Uterus (tissue), 4 donors: ENCODE measurements around the gene FAM229A. TPM values are rescaled to one million over a fixed set of nuclear protein-coding genes. Genes with fewer than 3 reads are reported as not detected.

Experiments
- DNase-seq, 2 donors: peaks; one replicate each; pipeline ENCODE4 v3.0.0-alpha.2; 2019 to 2020
- H3K27ac ChIP-seq, 2 donors: fragments of 200-600 bp; sonication (generic); 1 replicate in 1 of 2; 2 replicates in 1 of 2; pipeline ENCODE4 v1.5.1; 2016 to 2018
- H3K27me3 ChIP-seq, 2 donors: fragments of 200-600 bp; sonication (generic); one replicate each; pipeline ENCODE4 v1.5.1; 2018 to 2019; ENCODE audit warnings: control low read depth in 1 of 2
- H3K36me3 ChIP-seq, 2 donors: fragments of 200-600 bp; sonication (generic); one replicate each; pipeline ENCODE4 v1.5.1; 2019; ENCODE audit warnings: control low read depth in 1 of 2
- H3K4me1 ChIP-seq, 2 donors: fragments of 200-600 bp; sonication (generic); one replicate each; pipeline ENCODE4 v1.5.1; 2018 to 2019; ENCODE audit warnings: control low read depth in 1 of 2
- H3K4me3 ChIP-seq, 2 donors: fragments of 200-600 bp; sonication (generic); 1 replicate in 1 of 2; 2 replicates in 1 of 2; pipeline ENCODE4 v1.5.1; 2018 to 2019; ENCODE audit warnings: mild to moderate bottlenecking in 1 of 2
- H3K9me3 ChIP-seq, 2 donors: fragments of 200-600 bp; sonication (generic); one replicate each; pipeline ENCODE4 v1.5.1; 2019; ENCODE audit warnings: control low read depth in 1 of 2
- POLR2A ChIP-seq, 2 donors: fragments of 450-650 bp; IDR thresholded peaks; one replicate each; pipeline ENCODE4 v1.6.1; 2016; ENCODE audit warnings: antibody characterized with exemption in 2 of 2, mild to moderate bottlenecking in 1 of 2, moderate library complexity in 1 of 2
- intact Hi-C: fragments of 100-400 bp; cut with DNase I; formaldehyde crosslinking; loops from one replicate; pipeline ENCODE4 v1.15.1; 2023; ENCODE audit warnings: low total_unique reads
- total RNA-seq, 4 donors: library from RNA; depleted of rRNA in 3 of 4; stranded (reverse); fragments of >200 nt in 3 of 4; gene quantifications; one replicate each; pipeline versions ENCODE4 v1.1.0 to v1.2.4, GENCODE V29; 2014 to 2023
- TF ChIP-seq, protein P1 (sequence below), 4 experiments: fragments of 200-600 bp in 2 of 4; fragments of 450-650 bp in 2 of 4; sonication (generic) in 2 of 4; IDR thresholded peaks; one replicate each; pipeline ENCODE4 v1.5.1; 2016 to 2019; ENCODE audit warnings: antibody characterized with exemption in 4 of 4, mild to moderate bottlenecking in 2 of 4, moderate library complexity in 1 of 4
- donor health status: DM: yes; HTN: yes; CAD: no.

The FAM229A gene
- total RNA-seq, 4 donors from 2014 or later: 5.2 to 20.2 (median 14.4) TPM; not detected in 1

GRCh38 chr1:32377541-32378220 is 15.4 kb upstream of the FAM229A start:
- H3K27ac ChIP-seq: no peak overlapping the region
- H3K4me3 ChIP-seq: no peak overlapping the region
- no peaks in the 10 kb centered on the region for H3K36me3 ChIP-seq
- TF ChIP-seq, protein P1, sequence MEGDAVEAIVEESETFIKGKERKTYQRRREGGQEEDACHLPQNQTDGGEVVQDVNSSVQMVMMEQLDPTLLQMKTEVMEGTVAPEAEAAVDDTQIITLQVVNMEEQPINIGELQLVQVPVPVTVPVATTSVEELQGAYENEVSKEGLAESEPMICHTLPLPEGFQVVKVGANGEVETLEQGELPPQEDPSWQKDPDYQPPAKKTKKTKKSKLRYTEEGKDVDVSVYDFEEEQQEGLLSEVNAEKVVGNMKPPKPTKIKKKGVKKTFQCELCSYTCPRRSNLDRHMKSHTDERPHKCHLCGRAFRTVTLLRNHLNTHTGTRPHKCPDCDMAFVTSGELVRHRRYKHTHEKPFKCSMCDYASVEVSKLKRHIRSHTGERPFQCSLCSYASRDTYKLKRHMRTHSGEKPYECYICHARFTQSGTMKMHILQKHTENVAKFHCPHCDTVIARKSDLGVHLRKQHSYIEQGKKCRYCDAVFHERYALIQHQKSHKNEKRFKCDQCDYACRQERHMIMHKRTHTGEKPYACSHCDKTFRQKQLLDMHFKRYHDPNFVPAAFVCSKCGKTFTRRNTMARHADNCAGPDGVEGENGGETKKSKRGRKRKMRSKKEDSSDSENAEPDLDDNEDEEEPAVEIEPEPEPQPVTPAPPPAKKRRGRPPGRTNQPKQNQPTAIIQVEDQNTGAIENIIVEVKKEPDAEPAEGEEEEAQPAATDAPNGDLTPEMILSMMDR (IDR thresholded peaks at IDR 0.05): no peak
- TF ChIP-seq POLR2A (IDR thresholded peaks at IDR 0.05): no peak
- no peaks in the 10 kb centered on the region for H3K9me3 ChIP-seq
- no peak for DNase-seq
- no peaks in the 10 kb centered on the region for H3K27me3 ChIP-seq
- intact Hi-C loops: no loop called here
- no peaks in the 10 kb centered on the region for H3K4me1 ChIP-seq

GRCh38 chr1:32376199-32376598 is 13.9 kb upstream of the FAM229A start:
- DNase-seq: no peak
- TF ChIP-seq, protein P1 (IDR thresholded peaks at IDR 0.05): no peak
- no peak for TF ChIP-seq POLR2A (IDR thresholded peaks at IDR 0.05)
- Histone ChIP-seq H3K4me3 (no peak overlapping the region), H3K9me3 (no peaks in the 10 kb centered on the region), H3K27ac (no peak overlapping the region), H3K36me3 (no peaks in the 10 kb centered on the region), H3K27me3 (no peaks in the 10 kb centered on the region), H3K4me1 (no peaks in the 10 kb centered on the region)
- intact Hi-C loops: no loop called here

- no peak for DNase-seq
- Histone ChIP-seq H3K4me1 (no peaks in the 10 kb centered on the region), H3K27me3 (no peaks in the 10 kb centered on the region), H3K4me3 (no peak overlapping the region), H3K9me3 (no peaks in the 10 kb centered on the region), H3K27ac (no peak overlapping the region), H3K36me3 (no peaks in the 10 kb centered on the region)
- intact Hi-C loops: no loop called here
- TF ChIP-seq, protein P1 (IDR thresholded peaks at IDR 0.05): no peak
- no peak for TF ChIP-seq POLR2A (IDR thresholded peaks at IDR 0.05)
Observed at GRCh38 chr1:32373996-32374592, 11.8 kb upstream of the FAM229A start.

DNA sequence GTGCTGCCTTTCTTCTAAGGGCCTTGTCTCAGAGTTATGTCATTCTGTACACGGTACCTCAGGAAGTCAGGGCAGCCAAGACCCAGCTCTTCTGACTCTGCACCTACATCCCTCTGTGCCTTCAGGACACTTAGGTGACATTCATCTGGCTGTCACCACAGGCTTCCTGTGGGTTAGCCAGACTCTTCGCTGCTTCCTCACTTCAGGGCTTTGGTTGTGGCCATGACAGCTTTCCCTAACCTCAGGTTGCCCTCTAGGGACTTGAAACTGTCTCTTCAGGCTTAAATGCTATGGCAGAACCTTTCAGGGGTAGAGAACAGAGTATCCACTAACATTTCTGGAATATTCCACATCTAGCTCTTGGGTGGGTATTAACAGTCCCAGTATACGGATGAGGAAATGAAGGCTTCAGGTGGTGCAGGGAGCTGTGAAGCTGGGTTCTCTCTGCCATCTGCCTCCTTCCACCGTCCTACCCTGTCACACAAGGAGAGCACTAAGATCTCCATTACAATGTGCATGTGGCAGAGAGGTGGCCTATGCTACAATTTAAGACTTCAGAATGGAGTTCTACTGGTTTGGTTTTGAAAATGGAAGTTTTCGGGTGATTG is 10.0 kb upstream of the FAM229A start:
- TF ChIP-seq, protein P1 (IDR thresholded peaks at IDR 0.05): no peak
- no peak for TF ChIP-seq POLR2A (IDR thresholded peaks at IDR 0.05)
- Histone ChIP-seq H3K9me3 (no peaks in the 10 kb centered on the region), H3K4me1 (no peaks in the 10 kb centered on the region), H3K36me3 (no peaks in the 10 kb centered on the region), H3K4me3 (no peak overlapping the region), H3K27ac (no peak overlapping the region), H3K27me3 (no peaks in the 10 kb centered on the region)
- intact Hi-C loops: no loop called here
- no peak for DNase-seq
